HPDE6-E6E7 (cell line): Measurements from ENCODE around the gene CIB2.
A peak's percentile ranks its signal among the peaks of the same experiment; 100 is the strongest.

Source experiments
- DNase-seq: peaks from one replicate; pipeline ENCODE4 v3.0.0; 2011; ENCODE audit warnings: missing footprints; ENCODE audit errors: extremely low spot score

The CIB2 gene

GRCh38 chr15:78065973-78066946, 65.0 kb downstream of the CIB2 start:
- DNase-seq: no peak

GRCh38 chr15:78065284-78065872, 65.9 kb downstream of the CIB2 start:
- DNase-seq: peak; percentile 70

GRCh38 chr15:78064544-78064943, 66.7 kb downstream of the CIB2 start:
- no peak for DNase-seq

DNA sequence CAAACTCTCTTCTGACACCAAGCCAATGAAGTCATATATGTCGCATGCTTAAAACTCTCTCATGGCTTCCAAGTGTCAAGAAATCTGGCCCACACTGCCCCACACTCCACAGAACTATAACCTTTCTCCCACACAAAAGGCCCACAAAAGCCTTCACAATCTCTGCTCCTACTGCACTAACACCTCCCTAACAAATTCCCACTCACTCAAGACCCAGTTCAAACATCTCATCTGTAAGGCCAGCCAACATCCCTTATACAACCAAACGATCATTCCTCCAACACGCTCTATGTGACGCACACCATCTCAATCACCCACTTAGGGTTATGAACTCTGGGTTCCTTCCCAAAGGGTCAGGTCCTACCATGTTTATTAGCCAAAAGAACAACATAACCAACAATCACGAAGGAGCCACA, 67.3 kb downstream of the CIB2 start:
- DNase-seq: no peak

DNA sequence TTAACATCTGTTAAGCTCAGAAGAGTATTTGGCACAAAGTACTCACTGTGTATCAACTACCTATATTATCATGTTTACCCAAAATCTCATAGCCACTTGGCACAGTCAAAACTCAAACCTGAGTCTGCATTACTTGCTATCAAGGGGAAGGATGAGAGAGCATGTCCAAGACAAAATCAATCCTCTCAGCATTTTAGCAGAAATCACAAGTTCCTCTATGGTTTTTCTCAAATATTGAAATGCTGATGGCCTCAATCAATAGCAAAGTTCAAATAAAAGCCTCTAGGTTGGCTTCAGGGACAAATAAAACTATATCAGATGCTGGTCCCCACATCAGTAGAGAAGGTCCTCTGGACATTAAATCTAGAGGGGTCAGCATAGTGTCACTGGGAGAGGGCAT, 68.0 kb downstream of the CIB2 start:
- DNase-seq: no peak

DNA sequence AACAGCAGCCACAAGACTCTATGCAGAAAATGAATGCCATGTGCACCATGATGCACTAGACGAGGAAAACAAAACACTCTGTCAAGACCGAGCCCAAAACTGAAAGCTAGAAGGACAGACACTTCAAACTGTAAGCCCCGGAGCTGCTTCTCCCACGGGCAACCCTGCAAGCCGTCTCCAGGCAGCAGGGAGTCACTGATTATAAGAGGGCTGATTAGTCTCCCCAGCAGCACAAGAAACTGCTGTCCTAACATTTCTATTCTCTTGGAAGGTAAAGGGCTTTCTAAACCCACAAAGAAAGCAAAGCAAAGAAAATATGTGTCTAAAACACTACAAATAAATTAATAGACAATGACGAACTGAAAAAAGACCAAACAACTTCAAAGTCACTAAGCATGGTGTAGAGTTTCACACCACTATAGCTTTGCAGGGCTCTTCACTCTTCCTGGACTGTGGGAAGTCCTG, 69.2 kb downstream of the CIB2 start:
- DNase-seq: no peak

DNA sequence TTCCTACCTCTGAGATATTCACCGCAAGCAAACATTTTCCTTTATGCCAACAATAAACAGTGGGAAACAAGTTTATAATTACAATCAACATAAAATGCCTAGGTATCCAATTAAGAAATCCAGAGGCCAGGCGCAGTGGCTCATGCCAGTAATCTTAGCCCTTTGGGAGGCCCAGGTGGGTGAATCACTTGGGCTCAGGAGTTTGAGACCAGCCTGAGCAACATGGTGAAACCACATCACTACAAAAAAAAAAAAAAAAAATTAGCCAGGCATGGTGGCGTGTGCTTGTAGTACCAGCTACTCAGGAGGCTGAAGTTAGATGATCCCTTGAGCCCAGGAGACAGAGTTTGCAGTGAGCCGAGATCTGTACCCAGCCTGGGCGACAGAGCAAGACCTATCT, 71.0 kb downstream of the CIB2 start:
- no peak for DNase-seq

DNA sequence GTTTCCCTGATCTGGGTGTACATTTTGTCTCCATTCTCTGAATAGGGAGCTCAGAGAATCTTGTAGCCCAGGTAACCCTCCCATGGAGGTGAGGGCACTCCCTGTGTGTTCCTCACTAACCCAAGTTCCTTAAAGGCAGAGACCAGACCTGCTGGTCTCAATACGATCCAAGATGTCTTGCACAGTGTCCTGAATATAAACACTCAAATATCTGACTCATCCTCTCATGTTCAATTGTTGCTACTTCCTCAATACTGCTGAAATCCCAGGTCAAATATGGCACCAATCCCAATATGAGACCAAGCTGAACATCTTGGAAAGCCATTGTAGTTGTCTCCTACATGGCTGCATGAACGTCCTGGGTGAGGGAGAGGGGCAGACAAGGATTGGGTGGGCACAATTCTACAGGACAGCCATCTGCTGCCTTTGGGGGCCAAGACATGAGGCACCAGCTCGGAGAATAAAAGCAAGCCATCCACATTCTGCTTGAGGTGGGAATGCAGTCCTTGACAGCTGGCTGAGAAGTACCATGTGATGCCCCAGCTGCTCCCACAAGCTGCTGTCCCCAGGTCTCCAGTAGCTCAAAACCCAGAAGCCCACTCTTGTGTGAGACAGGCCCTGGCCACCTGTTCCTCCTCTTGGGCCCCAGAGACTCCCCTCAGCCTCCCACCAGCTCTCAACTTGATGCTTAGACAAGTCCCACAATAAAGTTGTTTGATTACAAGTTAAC, 72.0 kb downstream of the CIB2 start:
- no peak for DNase-seq

DNA sequence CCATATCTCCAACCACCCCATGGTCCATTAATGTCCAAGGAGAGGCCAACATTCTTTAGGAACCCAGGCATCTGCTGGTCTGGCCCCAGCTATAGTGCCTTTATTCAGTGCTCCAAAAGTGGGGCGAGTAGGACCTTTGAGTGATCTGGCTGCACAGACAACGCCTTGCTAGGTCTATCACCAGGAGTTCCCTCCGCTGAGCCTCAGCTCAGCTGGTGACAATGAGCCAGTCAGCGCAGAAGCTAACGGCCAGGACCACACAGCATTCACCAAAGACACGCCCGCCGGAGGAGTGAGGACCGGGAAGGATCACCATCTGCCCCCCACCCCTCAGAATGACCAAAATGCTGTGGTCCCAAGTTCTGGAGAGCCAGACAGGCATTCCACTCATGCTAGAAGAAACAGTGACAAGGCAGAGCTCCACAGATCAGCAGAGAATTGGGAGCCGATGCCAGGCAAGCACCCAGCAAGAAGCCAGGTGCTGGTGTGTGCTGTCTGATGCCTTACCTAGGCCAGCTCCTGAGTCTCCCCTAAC, 72.8 kb downstream of the CIB2 start:
- no peak for DNase-seq

DNA sequence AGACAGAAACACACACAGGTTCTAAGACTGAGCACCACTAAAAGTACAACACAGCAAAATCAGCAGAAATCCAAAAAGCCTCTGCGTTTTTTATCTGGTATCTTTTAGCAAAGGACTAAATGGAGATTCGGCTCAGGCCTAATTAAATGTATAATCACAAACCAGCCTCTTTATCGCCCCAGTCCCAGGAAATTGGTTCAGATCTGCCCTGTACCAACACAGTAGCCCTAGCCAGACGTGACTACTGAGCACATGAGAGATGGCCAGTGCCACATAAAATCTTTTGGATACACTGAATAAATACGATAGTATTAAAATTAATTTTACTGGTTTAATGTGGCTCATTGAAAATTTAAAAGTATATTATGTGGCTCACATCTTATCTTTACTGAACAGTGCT, 73.4 kb downstream of the CIB2 start:
- no peak for DNase-seq

GRCh38 chr15:78056714-78057269, 74.5 kb downstream of the CIB2 start:
- no peak for DNase-seq

- no peak for DNase-seq
Observed at GRCh38 chr15:78055919-78056713, 75.1 kb downstream of the CIB2 start.

GRCh38 chr15:78054966-78055365, 76.3 kb downstream of the CIB2 start:
- DNase-seq: no peak
